ENCODE measurements around the gene BRSK1.

Gene BRSK1

GRCh38 chr19:55283548-55284377, at the start of gene BRSK1:
BRSK1 (plus strand) TSS chr19:55283997; CDS start chr19:55284443, 446 bp downstream.
- no peak for TF ChIP-seq GATA3 (IDR thresholded peaks at IDR 0.05; ENCODE audit: low read depth, low read length)
- TF ChIP-seq GATA2 (IDR thresholded peaks at IDR 0.05; ENCODE audit: low read depth, low read length): no peak

DNA sequence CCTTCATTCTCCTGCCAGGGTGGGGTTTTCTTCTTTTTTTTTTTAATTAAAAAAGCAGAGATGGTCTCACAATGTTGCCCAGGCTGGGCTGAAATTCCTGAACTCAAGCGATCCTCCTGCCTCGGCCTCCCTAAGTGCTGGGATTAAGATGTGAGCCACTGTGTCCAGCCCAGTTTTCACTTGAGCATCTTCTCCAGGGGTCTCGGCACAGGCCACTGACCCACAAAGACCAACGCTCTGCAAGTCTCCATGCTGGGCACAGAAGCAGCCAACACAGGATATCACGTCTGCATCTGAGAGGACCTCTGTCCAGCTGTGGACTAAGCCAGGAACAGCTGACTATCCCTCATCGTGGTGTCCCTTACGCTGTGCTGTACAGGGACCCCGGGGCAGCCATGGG, 45.8 kb upstream of the BRSK1 start:
- no peak for TF ChIP-seq GATA2 (IDR thresholded peaks at IDR 0.05; ENCODE audit: low read depth, low read length)
- TF ChIP-seq GATA3 (IDR thresholded peaks at IDR 0.05; ENCODE audit: low read depth, low read length): no peak

GRCh38 chr19:55239004-55239403, 44.8 kb upstream of the BRSK1 start:
- TF ChIP-seq GATA2 (IDR thresholded peaks at IDR 0.05; ENCODE audit: low read depth, low read length) (no peak), GATA3 (IDR thresholded peaks at IDR 0.05; ENCODE audit: low read depth, low read length) (no peak)

DNA sequence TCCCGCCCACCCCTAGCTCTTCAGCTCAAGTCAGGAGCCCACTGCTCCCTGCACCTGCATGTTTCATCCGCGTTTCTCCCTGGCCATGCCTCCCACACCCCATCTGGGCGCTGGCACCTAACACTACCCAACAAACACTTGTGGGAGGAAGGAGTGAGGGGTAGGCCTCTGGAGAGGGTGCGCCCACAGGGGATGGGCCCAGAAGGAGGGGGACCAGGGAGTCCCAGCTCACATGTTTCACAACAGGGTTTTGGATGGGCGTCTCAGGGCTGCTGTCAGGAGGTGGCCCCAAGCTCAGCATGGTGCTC, 43.1 kb upstream of the BRSK1 start:
- TF ChIP-seq GATA2 (IDR thresholded peaks at IDR 0.05; ENCODE audit: low read depth, low read length) (no peak), GATA3 (IDR thresholded peaks at IDR 0.05; ENCODE audit: low read depth, low read length) (no peak)

- TF ChIP-seq GATA3 (IDR thresholded peaks at IDR 0.05; ENCODE audit: low read depth, low read length): no peak
- TF ChIP-seq GATA2 (IDR thresholded peaks at IDR 0.05; ENCODE audit: low read depth, low read length): no peak
Observed at GRCh38 chr19:55241143-55241934, 42.5 kb upstream of the BRSK1 start.

DNA sequence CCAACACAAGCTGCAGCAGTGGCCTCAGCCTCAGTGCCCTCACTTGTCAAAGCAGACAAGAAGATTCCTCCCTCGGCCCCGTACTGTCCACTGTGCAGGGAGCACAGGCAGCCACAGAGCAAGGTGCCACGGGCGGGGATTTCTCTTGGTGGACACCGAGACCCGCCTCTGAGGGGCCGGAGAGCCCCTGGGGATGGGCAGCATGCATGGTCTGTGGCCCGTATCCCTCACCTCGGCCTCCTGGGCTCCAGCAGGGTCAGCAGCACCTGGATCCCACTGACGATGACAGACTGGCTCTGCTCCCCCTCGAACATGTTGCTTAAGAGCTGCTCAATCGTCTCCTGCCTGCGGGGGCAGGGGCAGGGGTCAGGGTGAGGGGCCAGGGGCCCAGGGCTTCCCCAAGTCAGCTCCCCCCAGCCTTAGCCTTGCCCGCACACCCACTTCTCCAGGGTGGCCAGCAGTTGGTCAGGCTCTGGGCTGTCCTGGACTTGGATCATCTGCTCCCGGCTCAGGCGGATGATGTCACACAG, 41.8 kb upstream of the BRSK1 start:
- TF ChIP-seq GATA3 (IDR thresholded peaks at IDR 0.05; ENCODE audit: low read depth, low read length) (no peak), GATA2 (IDR thresholded peaks at IDR 0.05; ENCODE audit: low read depth, low read length) (no peak)

GRCh38 chr19:55242517-55242916, 41.3 kb upstream of the BRSK1 start:
- TF ChIP-seq GATA3 (IDR thresholded peaks at IDR 0.05; ENCODE audit: low read depth, low read length) (no peak), GATA2 (IDR thresholded peaks at IDR 0.05; ENCODE audit: low read depth, low read length) (no peak)

GRCh38 chr19:55244004-55244680, 39.7 kb upstream of the BRSK1 start:
- TF ChIP-seq GATA3 (IDR thresholded peaks at IDR 0.05; ENCODE audit: low read depth, low read length) (no peak), GATA2 (IDR thresholded peaks at IDR 0.05; ENCODE audit: low read depth, low read length) (no peak)

DNA sequence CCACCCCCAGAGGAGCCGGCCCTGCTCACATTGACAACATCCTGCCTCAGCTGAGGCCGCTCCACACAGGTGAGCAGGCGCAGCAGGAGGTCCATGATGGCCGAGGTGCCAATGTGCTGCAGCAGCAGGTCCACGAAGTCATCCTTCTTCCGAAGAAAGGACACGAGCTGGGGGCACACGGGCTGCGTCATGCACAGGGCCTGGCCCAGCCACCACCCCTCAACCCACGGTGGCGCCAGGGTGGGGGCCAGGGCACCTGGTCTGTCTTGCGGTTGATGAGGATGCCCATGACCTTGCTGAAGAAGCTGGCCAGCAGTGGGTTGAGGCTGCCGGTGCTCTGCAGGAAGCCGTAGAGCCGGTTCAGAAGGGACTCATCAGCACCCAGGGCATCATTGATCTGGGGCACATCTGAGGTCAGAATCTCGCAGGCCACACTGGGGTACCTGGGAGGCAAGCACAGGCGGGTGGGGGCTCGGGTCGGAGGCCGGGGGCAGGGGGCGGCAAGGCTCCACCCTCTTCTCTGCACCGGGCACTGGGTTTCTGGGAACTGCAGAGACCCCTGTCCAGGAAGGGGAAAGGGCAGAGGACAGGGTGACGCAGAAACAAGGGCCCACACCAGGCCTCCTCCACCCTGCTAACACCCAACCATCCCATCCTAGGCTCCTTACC, 38.4 kb upstream of the BRSK1 start:
- TF ChIP-seq GATA3 (IDR thresholded peaks at IDR 0.05; ENCODE audit: low read depth, low read length) (no peak), GATA2 (IDR thresholded peaks at IDR 0.05; ENCODE audit: low read depth, low read length) (no peak)

- TF ChIP-seq GATA2 (IDR thresholded peaks at IDR 0.05; ENCODE audit: low read depth, low read length): no peak
- no peak for TF ChIP-seq GATA3 (IDR thresholded peaks at IDR 0.05; ENCODE audit: low read depth, low read length)
Observed at GRCh38 chr19:55246462-55247451, 37.0 kb upstream of the BRSK1 start.

DNA sequence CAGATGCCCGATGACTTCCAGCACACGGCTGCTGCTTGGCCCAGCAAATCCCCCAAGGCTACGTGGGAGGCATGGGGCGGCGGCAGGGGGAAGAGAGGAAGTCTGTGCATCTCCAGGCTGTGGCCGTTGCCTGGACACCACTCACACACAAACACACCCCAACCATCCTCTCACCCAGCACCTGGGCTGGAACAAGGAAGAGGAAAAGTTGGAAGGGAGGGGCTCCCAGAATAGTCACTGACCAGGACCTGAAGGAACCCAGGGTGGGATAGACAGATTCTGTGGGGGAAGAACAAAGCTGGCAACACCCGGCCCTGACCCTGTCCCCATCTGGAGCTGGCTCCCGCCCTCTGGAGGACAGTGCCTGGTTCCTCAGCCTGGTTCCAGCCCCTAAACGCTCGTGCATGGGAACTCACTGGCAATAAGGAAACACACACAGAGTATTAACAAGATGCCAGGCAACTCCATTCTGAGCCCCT, 36.1 kb upstream of the BRSK1 start:
- TF ChIP-seq GATA2 (IDR thresholded peaks at IDR 0.05; ENCODE audit: low read depth, low read length): no peak
- TF ChIP-seq GATA3 (IDR thresholded peaks at IDR 0.05; ENCODE audit: low read depth, low read length): no peak

GRCh38 chr19:55248166-55248675, 35.6 kb upstream of the BRSK1 start:
- TF ChIP-seq GATA3 (IDR thresholded peaks at IDR 0.05; ENCODE audit: low read depth, low read length): no peak
